Inflammatory macrophage treated with lipopolysaccharide for 1 hour (primary cell): Measurements from ENCODE around the gene SFTPB.
"Not testable (repeated sequence)": the region's sequence is repeated elsewhere in the genome, so short reads cannot be mapped to it uniquely, and the experiment has no call there.

Experiments
- DNase-seq, 2 donors: peaks; one replicate each; pipeline ENCODE4 v3.0.0-alpha.2; 2020 to 2022

SFTPB gene

DNA sequence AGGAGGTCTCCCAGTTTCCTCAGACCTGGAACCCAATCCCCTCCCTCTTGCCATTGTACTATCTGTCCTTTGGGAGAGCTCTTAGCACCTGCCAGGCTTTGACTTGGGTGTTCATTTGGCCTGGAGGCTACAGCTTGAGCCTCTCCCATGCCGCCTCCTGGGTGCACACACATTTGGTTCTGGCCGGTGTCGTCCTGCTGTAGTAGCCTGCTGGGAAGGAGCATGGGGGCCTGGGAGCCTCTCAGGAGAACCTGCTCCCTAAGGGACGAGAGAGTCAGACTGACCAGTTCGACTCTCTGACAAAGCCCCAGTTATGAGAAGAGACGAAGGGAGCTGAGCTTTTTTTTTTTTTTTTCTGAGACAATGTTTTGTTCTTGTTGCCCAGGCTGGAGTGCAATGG, 7.4 kb upstream of the SFTPB start:
- DNase-seq: no peak

DNA sequence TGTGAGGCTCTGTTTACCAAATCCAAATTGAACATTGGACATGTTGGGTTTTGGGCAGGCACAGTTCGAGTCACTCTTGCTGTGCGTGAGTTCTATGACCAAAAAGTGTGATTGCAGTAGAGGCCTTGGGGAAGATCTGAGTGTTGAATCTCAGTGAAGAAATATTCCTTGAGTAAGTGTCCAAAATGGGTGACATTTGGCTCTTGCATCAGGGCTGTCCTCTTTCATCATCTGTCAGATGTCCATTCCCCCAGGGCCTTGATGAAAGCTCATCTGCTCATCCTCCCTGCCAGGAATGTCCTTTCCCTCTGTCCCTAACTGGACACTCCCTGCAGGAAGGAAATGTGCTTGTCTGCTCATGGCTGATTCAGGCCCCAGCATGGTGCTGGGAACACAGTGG, 6.4 kb upstream of the SFTPB start:
- peak; percentile 83 to 85 for DNase-seq

DNA sequence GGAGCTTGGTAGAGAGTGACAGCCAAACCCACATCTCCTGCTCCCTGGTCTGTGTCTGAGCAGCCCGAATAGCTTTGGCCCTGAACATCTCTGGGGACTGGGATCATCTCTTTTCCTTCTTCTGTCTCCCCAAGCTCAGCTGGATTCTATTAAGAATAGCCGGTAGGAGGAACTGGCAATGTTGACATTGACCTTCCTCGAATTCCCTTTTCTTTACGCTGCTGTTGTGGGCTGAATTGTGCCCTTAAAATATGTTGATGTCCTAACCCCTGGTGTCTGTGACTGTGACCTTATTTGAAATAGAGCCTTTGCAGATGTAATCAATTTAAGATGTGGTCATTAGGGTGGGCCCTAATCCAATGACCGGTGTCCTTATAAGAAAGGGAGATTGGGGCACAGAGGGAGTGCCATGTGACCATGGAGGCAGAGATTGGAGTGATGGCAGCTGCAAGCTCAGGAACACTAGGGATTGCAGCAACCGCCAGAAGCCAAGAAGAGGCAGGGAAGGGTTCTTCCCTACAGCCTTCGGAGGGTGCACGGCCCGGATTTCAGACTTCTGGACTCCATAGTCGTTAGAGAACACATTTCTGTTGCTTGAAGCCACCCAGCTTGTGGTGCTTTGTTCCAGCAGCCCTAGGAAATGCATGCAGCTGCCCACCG, 5.8 kb upstream of the SFTPB start:
- peak; percentile 20 to 42 for DNase-seq

DNA sequence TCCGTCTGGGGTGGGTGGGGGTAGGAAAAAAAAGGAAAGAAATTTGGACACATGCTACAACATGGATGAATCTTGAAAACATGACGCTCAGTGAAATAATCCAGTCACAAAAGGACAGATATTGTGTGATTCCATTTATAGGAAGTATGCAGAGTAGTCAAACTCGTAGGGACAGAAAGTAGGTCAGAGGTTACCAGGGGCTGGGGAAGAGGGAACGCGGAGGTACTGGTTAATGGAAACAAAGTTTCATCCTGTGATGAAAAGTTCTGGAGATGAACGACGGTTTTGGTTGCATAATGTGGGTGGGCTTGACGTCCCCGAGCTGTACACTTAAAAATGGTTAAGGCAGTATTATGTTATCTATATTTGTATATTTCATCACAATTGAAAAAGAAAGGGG, 4.5 kb upstream of the SFTPB start:
- peak in 1 of 2 donors; percentile 45 for DNase-seq

DNA sequence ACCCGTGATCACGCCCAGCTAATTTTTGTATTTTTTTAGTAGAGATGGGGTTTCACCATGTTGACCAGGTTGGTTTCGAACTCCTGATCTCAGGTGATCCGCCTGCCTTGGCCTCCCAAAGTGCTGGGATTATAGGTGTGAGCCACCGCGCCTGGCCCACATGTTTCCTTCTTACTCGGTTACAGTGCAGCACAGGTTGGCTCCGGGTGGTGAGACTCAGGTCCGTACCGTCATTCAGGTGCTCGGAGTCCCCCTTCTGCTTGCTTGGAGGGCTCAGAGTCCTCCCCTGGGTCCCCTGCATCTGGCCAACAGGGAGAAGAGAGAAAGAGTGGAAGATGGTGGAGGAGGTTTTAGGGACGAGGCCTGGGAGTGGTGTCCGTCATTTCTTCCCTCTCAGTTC, 2.4 kb upstream of the SFTPB start:
- not testable (repeated sequence) for DNase-seq

DNA sequence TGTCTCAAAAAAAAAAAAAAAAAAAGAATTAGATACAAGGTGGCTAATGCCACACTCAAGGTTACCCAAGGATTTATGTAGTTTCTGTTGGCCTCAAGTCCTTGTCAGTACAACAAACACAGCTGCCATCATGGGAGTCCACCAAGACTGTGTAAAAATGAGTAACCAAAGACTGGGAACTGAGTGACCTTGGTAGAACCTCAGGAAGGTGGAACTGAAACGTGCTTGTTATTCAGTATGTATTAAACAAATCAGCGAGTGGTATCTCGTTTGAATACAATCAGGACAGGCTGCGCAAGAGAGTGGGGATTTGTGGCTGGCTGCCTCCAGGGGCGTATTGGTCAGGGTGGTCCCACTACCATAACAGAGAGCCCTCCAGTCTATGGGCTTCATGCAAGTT, 1.6 kb upstream of the SFTPB start:
- DNase-seq: no peak

DNA sequence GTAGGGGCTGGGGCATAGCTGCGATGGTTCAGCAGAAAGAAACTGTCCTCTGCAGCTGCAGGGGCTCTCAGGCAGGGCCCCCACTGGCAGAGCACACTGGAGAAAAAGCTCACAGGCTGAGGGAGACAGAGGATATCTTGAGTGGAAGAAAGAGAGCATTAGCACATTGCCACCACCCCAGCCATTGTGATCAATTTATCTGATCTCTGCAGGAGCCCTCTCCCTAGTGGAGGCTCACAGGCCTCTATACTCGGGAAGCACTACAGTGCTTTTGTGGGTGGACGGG, 801 bp upstream of the SFTPB start:
- DNase-seq: no peak

DNA sequence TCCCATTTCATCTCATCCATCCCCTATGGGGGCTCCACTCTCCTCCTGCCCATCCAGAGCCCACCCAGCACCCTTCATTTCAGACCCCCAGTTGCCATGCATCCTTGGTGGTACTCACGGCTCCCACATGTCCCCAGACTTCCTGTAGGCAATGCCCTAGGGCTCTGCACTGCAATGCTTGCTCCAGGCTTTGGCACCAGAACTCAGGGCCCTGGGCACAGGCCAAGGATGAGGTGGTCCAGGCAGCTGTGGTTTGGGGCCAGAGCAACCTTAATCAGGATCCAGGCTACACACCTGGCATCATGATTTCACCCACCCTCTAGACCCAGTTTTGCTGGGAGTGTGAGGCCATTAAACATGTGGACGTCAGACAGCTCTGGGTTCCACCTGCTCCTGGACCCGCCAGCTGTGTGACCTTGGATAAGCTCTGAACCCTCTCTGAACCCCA, 414 bp downstream of the SFTPB start:
- no peak for DNase-seq

DNA sequence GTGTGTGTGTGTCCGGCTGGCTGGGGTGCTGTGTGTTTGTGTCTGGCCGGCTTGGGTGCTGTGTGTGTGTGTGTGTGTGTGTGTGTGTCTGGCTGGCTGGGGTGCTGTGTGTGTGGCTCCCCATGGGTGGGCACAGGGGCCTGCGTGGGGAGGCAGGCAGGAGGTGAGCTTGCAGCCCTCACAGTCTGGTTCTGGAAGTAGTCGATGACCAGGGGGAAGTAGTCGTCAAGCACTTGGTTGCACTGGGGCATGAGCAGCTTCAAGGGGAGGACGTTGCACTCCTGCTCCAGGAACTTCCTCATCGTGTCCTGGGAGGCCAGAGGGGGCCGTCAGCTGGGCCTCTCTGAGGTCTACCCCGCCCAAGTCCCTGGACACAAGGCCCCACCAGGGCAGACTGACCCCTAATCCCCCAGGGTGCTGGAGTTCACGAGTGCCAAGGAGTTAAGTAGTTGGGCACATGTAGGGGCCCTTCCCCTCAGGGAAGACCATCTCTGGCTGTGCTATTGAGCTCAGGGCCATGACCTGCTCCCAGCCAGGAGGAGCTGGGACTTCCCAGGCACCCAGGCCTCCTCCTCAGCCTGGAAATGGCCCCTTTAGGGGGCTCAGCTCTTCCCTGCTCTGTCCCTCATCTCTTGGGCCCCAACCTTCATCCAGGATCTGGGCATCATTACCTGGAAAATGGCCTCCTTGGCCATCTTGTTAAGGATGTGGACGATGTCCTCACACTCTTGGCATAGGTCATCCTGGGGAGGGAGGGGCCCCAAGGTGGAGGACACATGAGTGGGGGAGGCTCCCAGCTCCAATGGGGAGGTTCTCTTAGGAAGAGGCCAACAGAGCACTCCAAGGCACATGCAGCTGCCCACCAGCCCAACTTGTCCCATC, 1.3 kb downstream of the SFTPB start:
- peak; percentile 35 to 46 for DNase-seq

DNA sequence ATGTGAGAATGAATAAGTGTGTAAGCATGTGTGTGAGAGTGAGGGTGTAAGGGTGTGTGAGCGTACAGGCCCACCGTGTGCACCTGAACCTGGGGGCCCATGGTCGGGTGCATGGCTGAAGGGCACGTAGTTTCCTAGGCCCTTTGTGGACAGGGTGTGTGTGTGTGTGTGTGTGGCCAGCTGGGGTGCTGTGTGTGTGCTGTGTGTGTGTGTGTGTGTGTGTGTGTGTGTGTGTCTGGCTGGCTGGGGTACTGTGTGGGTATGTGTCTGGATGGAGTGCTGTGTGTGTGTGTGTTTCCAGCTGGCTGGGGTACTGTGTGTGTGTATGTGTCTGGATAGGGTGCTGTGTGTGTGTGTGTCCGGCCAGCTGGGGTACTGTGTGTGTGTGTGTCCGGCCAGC, 2.0 kb downstream of the SFTPB start:
- no peak for DNase-seq

DNA sequence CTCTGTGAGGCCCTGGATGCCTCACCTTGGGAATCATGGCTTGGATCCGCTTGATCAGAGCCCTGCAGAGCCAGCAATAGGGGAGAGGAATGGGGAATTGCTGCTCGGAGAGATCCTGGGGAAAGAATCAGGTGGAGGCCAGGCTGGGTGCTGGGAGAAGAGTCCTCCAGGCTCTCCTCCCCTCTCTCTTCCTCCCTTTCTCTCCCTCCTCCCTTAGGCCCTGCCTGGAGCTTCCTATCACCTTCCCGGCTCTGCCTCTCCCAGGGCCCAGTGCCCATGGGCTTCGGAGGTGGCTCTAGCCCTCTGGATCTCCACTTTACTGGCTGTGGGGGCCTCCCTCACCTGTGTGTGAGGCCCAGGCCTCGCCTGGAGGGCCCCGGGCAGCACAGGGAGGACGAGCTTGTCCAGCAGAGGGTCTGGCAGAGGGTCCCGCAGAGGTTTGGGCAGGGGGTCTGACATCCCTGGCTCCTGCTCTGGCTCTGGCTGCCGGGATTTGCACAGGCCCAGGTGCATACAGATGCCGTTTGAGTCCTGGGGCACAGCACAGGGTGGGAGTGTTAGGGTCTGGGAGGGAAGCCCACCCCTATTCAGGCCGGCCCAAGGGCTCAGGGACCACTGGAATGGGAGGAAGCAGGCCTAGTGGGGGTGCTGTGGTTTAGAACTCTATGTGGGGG, 2.6 kb downstream of the SFTPB start:
- no peak for DNase-seq

DNA sequence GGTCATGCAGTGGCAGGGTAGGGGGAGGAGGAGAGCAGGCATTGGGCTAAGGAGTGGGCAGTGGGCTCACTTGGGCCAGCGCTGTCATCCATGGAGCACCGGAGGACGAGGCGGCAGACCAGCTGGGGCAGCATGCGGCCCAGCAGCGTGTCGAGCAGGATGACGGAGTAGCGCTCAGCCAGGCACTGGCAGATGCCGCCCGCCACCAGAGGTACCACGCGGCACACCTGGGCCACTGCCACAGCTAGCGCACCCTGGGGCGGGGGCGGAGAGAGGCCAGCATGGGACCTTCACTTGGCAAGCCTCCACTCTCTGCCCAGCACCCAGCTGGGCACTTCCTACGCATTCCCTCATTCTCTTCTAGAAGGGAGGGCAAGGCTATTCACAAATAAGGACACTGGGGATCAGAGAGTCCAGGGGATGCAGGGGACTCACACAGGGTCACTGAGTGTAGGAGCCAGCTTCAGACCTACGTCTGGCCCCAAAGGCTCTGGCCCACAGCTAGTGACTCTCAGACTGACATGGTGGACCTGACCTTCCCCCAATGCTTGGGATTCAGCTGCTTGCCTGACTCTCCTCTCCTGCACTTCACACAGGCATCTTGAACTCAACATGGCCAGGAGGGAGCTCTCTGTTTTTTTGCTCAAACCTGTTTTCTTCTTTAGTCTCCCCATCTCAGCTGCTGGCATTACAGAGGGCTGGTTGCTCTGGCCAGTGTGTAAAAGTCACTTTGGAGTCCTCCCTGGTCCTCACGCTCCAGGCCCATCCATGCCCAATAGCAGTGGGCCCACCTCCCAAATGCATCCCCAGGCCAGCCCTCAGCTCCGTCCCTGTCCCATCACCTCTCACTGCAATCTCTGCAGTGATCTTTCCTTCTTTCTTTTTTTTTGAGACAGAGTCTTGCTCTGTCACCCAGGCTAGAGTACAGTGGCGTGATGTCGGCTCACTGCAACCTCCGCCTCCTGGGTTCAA, 4.1 kb downstream of the SFTPB start:
- no peak for DNase-seq

DNA sequence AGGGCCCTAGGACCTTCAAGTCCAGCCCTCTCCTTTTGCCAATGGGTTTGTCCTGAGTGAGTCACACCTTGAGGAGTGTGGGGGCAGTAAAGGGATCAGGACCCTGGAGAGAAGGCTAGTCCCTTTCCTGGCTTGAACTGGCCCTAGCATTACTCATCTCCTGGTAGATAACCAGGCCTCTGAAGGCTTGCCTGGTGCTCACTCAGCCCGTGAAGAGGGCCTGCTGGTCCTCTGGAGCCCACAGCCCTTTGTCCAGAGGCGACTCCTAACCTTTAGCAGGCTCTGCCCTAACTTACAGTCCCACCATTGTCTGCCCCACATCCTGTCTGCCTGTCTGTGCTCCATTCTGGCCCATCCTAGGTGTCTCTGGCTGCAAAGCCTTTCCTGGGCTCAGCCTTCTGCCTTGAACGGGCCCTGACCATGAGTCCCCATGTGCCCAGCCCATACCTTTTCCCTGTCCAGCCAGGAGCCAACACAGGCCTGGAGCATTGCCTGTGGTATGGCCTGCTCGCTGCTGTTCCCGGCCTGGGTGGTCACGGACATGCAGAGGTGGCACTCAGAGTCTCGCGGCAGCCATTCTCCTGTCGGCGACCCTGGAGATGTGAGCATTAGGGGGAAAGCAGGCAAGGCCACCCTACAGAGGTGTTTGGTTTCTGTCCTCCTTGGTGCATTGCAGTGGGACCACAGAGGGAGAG, 5.0 kb downstream of the SFTPB start:
- DNase-seq: peak in 1 of 2 donors; percentile 13

DNA sequence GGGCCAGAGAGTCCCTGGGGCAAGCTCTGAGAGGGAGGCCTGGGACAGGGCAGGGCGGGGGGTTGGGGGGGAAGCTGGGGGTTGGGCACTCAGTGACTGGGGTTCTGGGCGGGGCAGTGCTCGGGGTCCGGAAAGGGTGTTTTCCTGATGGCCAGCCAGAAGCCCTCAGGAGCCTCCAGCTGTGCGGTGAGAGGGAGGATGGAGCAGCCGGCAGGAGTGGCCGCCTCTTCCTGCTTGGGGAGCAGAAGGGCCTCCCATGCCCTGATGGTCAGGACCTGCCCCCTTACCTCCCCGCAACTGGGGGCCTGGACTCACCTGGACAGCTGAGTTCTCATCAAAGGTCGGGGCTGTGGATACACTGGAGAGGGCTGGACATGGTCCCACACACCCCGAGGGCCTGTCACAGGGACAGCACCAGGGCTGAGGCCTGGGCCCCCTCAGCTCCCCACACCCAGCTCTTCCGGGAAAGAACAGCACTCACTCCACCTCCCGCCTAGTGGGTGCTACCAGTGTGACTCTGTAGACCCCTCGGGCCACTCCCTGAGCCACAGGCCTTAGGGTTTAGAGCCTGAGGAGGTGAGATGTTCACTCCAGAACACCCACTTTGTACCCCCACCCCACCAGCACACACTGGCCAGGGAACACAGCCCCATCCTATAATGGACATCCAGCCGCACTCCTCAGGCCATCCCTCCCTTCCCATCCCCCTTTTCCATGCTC, 6.7 kb downstream of the SFTPB start:
- DNase-seq: no peak

DNA sequence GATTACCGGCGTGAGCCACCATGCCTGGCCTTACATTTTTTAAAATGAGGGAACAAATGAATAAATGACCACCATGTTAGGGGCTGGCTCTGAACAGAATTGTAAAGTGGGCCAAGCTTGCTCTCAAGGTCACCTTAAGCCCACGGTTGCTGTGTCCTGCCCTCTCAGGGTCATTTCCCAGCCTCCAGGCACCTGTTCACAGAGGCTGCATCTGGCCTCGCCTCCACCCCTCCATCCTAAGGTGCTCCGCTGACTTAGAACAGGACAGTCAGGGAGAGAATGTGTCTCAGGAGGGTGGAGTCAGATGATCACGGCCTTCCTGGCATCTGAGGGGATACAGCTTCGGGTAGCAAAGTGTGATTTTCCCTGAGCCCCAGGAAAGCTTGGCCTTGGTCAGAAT, 7.3 kb downstream of the SFTPB start:
- no peak for DNase-seq

DNA sequence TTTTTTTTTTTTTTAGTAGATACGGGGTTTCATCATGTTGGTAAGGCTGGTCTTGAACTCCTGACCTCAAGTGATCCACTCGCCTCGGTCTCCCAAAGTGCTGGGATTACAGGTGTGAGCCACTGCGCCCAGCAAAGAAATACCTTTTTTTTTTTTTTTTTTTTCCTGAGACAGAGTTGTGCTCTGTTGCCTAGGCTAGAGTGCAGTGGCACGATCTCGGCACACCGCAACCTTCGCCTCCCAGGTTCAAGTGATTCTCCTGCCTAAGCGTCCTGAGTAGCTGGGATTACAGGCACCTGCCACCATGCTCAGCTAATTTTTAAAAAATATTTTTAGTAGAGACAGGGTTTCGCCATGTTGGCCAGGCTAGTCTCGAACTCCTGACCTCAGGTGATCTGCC, 7.7 kb downstream of the SFTPB start:
- not testable (repeated sequence) for DNase-seq

DNA sequence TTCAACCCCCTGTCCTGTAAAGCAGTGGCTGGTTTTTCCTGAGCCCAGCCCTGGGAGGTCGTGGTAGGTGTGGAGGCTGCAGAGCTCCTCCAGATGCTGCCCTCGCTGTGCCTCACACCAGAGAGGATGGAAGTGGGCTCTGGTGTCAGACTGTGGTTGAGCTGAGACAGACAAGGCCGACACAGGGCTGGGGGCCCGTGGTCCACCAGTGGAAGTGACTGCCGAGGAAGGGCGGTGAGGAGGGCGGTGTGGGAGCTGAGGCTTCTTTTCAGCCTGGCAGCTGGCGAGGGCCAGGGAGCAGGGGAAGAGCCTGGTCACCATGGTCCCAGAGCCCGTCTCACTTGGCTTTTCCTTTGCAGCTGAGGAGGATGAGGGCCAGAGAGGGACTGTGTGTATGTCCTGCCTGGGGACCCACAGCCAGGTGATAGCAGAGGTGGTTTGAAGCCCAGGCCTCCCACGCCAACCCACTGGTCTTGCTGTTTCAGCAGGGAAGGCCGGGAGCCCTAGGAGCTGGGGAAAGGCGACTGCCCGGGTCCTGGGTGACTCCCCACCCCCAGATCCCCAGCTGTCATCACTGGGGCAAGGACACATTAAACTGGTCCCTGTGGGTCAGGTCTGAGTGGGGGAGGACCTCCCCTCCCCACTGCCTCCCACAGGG, 8.5 kb downstream of the SFTPB start:
- no peak for DNase-seq

DNA sequence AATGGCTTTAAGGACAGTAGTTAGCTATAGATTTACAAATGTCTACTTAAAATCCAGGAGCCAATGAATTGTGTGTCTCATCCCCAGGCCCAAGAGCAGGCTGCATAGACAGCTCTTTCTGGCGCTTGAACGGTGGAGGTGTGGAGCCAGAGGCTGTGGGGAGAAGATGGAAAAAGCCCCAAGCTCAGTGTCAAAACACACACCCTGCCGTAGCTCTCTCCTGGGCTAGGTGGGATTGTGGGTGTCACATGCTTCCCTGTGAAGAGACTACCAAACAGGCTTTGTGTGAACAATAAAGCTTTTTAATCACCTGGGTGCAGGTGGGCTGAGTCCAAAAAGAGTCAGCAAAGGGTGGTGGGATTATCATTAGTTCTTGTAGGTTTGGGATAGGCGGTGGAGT, 10.6 kb downstream of the SFTPB start:
- DNase-seq: not testable (repeated sequence)

DNA sequence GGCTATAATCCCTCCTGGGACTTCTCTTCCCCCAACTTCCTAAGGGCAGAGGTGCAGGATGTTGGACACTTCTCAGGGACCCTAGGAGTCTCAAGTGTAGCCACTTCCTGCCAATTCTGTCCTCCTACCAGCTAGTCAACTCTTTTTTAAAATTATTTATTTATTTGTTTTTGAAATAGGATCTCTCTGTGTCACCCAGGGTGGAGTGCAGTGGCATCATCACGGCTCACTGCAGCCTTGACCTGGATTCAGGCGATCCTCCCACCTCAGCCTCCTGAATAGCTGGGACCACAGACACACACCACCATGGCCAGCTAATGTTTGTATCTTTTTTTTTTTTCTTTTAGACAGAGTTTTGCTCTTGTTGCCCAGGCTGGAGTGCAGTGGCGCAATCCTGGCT, 11.5 kb downstream of the SFTPB start:
- DNase-seq: no peak

DNA sequence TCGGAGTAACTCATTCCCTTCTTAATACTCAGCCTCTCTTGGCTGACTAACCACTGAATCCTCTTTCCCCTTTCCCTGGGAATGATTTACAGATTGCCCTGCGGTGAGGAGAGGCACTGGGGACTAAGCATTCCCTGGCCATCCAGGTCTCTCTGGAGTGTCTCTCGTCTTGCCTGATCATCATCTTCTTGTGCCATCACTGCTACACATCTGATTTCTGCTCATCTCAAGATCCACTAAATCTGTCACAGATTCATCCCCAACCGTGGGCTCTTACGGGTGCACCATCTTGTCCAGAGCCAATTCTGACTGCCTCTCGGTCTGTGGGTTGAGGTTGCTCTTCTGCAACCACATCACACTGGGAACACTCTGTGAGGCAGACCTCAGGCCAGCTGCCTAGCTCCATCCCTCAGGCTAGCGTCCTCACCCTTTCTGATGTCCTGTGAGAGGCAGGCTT, 12.0 kb downstream of the SFTPB start:
- DNase-seq: no peak

DNA sequence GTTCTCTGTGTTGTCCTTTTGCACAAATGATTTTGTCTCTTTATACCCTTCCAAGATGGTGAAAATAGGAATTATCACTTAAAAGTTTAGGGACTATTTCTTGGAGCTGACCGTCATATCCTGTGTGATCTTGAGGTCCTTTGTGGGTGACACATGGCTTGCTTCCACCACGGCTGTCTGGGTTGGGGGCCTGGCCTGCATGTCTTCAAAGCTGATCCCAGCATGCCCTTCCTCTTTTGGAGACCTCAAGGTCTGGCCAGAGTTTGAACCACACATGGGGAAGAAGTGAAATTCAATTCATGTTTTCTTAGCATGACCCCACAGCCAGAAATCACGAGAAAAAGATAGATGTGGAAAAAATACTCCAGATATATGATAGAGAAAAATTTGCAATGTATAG, 14.0 kb downstream of the SFTPB start:
- peak; percentile 35 to 38 for DNase-seq
